Measurements from ENCODE around the gene RNF150. TPM values are rescaled to one million over a fixed set of nuclear protein-coding genes. Genes with fewer than 3 reads are reported as not detected.

Gene RNF150
- total RNA-seq, 4 donors from 2014 or later: 33.1 to 53.3 (median 43.6) TPM

- no peak for DNase-seq (ENCODE audit: extremely low spot score)
- Histone ChIP-seq H3K36me3 (no peaks in the 10 kb centered on the region), H3K27ac (replicated peaks in 1 of 4) (peak overlapping the region in 3 of 4 donors; percentile 35 to 75 (median 72)), H3K9me3 (no peaks in the 10 kb centered on the region), H3K4me1 (peaks cover 3 to 52% (median 32%) of the 10 kb centered on the region in 4 donors), H3K27me3 (no peaks in the 10 kb centered on the region), H3K4me3 (no peak overlapping the region)
- TF ChIP-seq CTCF (IDR thresholded peaks at IDR 0.05) (no peak), POLR2A (IDR thresholded peaks at IDR 0.05; ENCODE audit: low read depth) (no peak), POLR2AphosphoS5 (IDR thresholded peaks at IDR 0.05) (no peak), EP300 (IDR thresholded peaks at IDR 0.05) (no peak)
- WGBS: 45% methylated on average over 2 of the region's 2 CpGs
- intact Hi-C loops (cut with DNase I): loop anchor here (2.0 to 10.0 kb wide), 4 partner anchors 97 to 492 kb away; partner anchors contain the start of genes ELMOD2 and TBC1D9
These were observed 279.1 kb downstream of the RNF150 start for GRCh38 chr4:140854168-140854567.

- intact Hi-C loops (cut with DNase I): loop anchor here (5.0 to 10.0 kb wide), 3 partner anchors 95 to 490 kb away; partner anchors contain the start of gene TBC1D9
- 50% methylated on average over 1 of the region's 1 CpG for WGBS
These were observed 281.5 kb downstream of the RNF150 start for GRCh38 chr4:140851804-140852203.

GRCh38 chr4:140851032-140851636 lies 282.1 kb downstream of the RNF150 start:
- H3K9me3 ChIP-seq: no peaks in the 10 kb centered on the region
- H3K27me3 ChIP-seq: no peaks in the 10 kb centered on the region
- no peak overlapping the region for H3K27ac ChIP-seq (replicated peaks in 1 of 4)
- no peak overlapping the region for H3K4me3 ChIP-seq
- peaks cover 1 to 25% (median 11%) of the 10 kb centered on the region in 4 donors for H3K4me1 ChIP-seq
- no peak for DNase-seq (ENCODE audit: extremely low spot score)
- H3K36me3 ChIP-seq: no peaks in the 10 kb centered on the region
- intact Hi-C loops (cut with DNase I): loop anchor here (5.0 to 10.0 kb wide), 3 partner anchors 94 to 489 kb away; partner anchors contain the start of gene TBC1D9
- WGBS: 1% methylated on average over 6 of the region's 6 CpGs
- TF ChIP-seq CTCF (IDR thresholded peaks at IDR 0.05): peak; percentile 69 to 85 (median 78)
- no peak for TF ChIP-seq POLR2A (IDR thresholded peaks at IDR 0.05; ENCODE audit: low read depth)
- no peak for TF ChIP-seq EP300 (IDR thresholded peaks at IDR 0.05)
- no peak for TF ChIP-seq POLR2AphosphoS5 (IDR thresholded peaks at IDR 0.05)

More at GRCh38 chr4:140851804-140852203, 281.5 kb downstream of the RNF150 start:
- DNase-seq (ENCODE audit: extremely low spot score): no peak
- Histone ChIP-seq H3K27ac (replicated peaks in 1 of 4) (no peak overlapping the region), H3K4me1 (peaks cover 3 to 32% (median 17%) of the 10 kb centered on the region in 4 donors), H3K27me3 (no peaks in the 10 kb centered on the region), H3K36me3 (no peaks in the 10 kb centered on the region), H3K9me3 (no peaks in the 10 kb centered on the region), H3K4me3 (no peak overlapping the region)
- TF ChIP-seq EP300 (IDR thresholded peaks at IDR 0.05) (no peak), POLR2A (IDR thresholded peaks at IDR 0.05; ENCODE audit: low read depth) (no peak), POLR2AphosphoS5 (IDR thresholded peaks at IDR 0.05) (no peak), CTCF (IDR thresholded peaks at IDR 0.05) (no peak)

- Histone ChIP-seq H3K4me1 (peaks cover 0 to 10% (median 5%) of the 10 kb centered on the region in 4 donors), H3K27ac (replicated peaks in 1 of 4) (no peak overlapping the region), H3K4me3 (no peak overlapping the region), H3K27me3 (no peaks in the 10 kb centered on the region), H3K36me3 (no peaks in the 10 kb centered on the region), H3K9me3 (no peaks in the 10 kb centered on the region)
- DNase-seq (ENCODE audit: extremely low spot score): no peak
- intact Hi-C loops (cut with DNase I): no loop called here
- TF ChIP-seq CTCF (IDR thresholded peaks at IDR 0.05) (no peak), POLR2AphosphoS5 (IDR thresholded peaks at IDR 0.05) (no peak), POLR2A (IDR thresholded peaks at IDR 0.05; ENCODE audit: low read depth) (no peak)
- 88% methylated on average over 1 of the region's 1 CpG for WGBS
These were observed 283.7 kb downstream of the RNF150 start for GRCh38 chr4:140849526-140849925.
